CD4-positive, alpha-beta T cell (primary cell): ENCODE measurements around the gene UBL5. TPM values are rescaled to one million over a fixed set of nuclear protein-coding genes. Genes with fewer than 3 reads are reported as not detected.

Experiments
- ATAC-seq: fragments of 200-7000 bp; cut with Tn5 transposase; one replicate; pipeline ENCODE4 v1.10.0; 2022; ENCODE audit warnings: mild to moderate bottlenecking; ENCODE audit not compliant: poor library complexity
- CTCF ChIA-PET: fragments of 350-600 bp; sonication (Branson Sonifier 250); formaldehyde crosslinking; loops from one replicate; lab custom pipeline; 2021; ENCODE audit warnings: antibody characterized with exemption, inconsistent platforms; lab: Charles Lee
- POLR2A ChIA-PET: fragments of 350-600 bp; sonication (Branson Sonifier 250); formaldehyde crosslinking; loops from one replicate; lab custom pipeline; 2021; ENCODE audit warnings: antibody characterized with exemption, inconsistent platforms; lab: Charles Lee
- DNase-seq, 14 experiments: peaks; one replicate each; pipeline ENCODE4 v3.0.0-alpha.2; 2013 to 2020; ENCODE audit warnings: mixed read lengths in 2 of 14
- H3K27ac ChIP-seq, 2 donors: one replicate each; pipeline versions ENCODE4 v1.5.1 to v1.7.0; 2013; ENCODE audit warnings: low read length in 2 of 2, low read depth in 1 of 2, mild to moderate bottlenecking in 1 of 2
- H3K27me3 ChIP-seq, 2 experiments: 1 replicate in 1 of 2; 2 replicates in 1 of 2; pipeline versions ENCODE4 v1.6.1 to v1.7.0; 2013; ENCODE audit warnings: low read length in 2 of 2, control low read depth in 1 of 2, mild to moderate bottlenecking in 1 of 2, moderate library complexity in 1 of 2; ENCODE audit not compliant: insufficient read depth in 2 of 2, control insufficient read depth in 1 of 2
- H3K36me3 ChIP-seq: one replicate; pipeline ENCODE4 v1.6.1; 2013; ENCODE audit warnings: low read length, control low read depth; ENCODE audit not compliant: insufficient read depth
- H3K4me1 ChIP-seq: one replicate; pipeline ENCODE4 v1.6.1; 2013; ENCODE audit warnings: low read length, control low read depth; ENCODE audit not compliant: insufficient read depth
- H3K4me3 ChIP-seq: one replicate; pipeline ENCODE4 v1.5.1; 2013; ENCODE audit warnings: mild to moderate bottlenecking, low read length, moderate library complexity
- H3K9me3 ChIP-seq, 2 experiments: 1 replicate in 1 of 2; 2 replicates in 1 of 2; pipeline versions ENCODE4 v1.6.1 to v1.7.0; 2013; ENCODE audit warnings: low read length in 2 of 2, mild to moderate bottlenecking in 2 of 2, control low read depth in 1 of 2, moderate library complexity in 1 of 2; ENCODE audit not compliant: control insufficient read depth in 1 of 2, insufficient read depth in 1 of 2
- H3K27ac Mint-ChIP-seq: one replicate; pipeline ENCODE4 v1.8.0; 2020; ENCODE audit warnings: mixed read lengths
- H3K27me3 Mint-ChIP-seq: one replicate; pipeline ENCODE4 v1.8.0; 2021; ENCODE audit warnings: mixed read lengths
- H3K36me3 Mint-ChIP-seq: one replicate; pipeline ENCODE4 v1.8.0; 2021; ENCODE audit warnings: low read depth, mixed read lengths
- H3K4me1 Mint-ChIP-seq: one replicate; pipeline ENCODE4 v1.8.0; 2021; ENCODE audit warnings: low read depth, mixed read lengths
- H3K4me3 Mint-ChIP-seq: one replicate; pipeline ENCODE4 v1.8.0; 2020; ENCODE audit warnings: mild to moderate bottlenecking, mixed read lengths
- H3K9me3 Mint-ChIP-seq: one replicate; pipeline ENCODE4 v1.8.0; 2020; ENCODE audit warnings: mixed read lengths
- intact Hi-C, 2 experiments: fragments of 100-400 bp; cut with DNase I in 1 of 2; cut with micrococcal nuclease in 1 of 2; formaldehyde crosslinking; loops; one replicate each; pipeline versions ENCODE4 v1.15.1 to v1.9.0; 2023 to 2025; cut with DNase I, micrococcal nuclease
- total RNA-seq, 174 experiments: library from RNA in 2 of 174; stranded (reverse) in 2 of 174; gene quantifications; one replicate each; pipeline ENCODE4 v1.2.3 and lab custom pipeline; 2021 to 2026
- TF ChIP-seq, protein P1 (sequence below): fragments of 200-600 bp; IDR thresholded peaks from one replicate; pipeline ENCODE4 v1.8.0; 2022; ENCODE audit warnings: antibody characterized with exemption, mild to moderate bottlenecking

Gene UBL5
- total RNA-seq, 2 experiments from 2014 or later: 163 to 165 TPM

GRCh38 chr19:9849791-9850190 is 22.1 kb downstream of the UBL5 start:
- Mint-ChIP-seq H3K4me3 (no peak overlapping the region), H3K4me1 (peaks cover 51% of the 10 kb centered on the region), H3K9me3 (no peaks in the 10 kb centered on the region), H3K36me3 (peaks cover 75% of the 10 kb centered on the region), H3K27ac (no peak overlapping the region), H3K27me3 (no peaks in the 10 kb centered on the region)
- CTCF ChIA-PET: no interaction called here
- POLR2A ChIA-PET: no interaction called here
- peaks cover 49% of the 10 kb centered on the region for H3K36me3 ChIP-seq
- no peak overlapping the region for H3K27ac ChIP-seq
- TF ChIP-seq, protein P1, sequence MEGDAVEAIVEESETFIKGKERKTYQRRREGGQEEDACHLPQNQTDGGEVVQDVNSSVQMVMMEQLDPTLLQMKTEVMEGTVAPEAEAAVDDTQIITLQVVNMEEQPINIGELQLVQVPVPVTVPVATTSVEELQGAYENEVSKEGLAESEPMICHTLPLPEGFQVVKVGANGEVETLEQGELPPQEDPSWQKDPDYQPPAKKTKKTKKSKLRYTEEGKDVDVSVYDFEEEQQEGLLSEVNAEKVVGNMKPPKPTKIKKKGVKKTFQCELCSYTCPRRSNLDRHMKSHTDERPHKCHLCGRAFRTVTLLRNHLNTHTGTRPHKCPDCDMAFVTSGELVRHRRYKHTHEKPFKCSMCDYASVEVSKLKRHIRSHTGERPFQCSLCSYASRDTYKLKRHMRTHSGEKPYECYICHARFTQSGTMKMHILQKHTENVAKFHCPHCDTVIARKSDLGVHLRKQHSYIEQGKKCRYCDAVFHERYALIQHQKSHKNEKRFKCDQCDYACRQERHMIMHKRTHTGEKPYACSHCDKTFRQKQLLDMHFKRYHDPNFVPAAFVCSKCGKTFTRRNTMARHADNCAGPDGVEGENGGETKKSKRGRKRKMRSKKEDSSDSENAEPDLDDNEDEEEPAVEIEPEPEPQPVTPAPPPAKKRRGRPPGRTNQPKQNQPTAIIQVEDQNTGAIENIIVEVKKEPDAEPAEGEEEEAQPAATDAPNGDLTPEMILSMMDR: no peak
- no peak for ATAC-seq
- no peaks in the 10 kb centered on the region for H3K27me3 ChIP-seq
- intact Hi-C loops: loop anchor here in 1 of 2 experiments (2.0 to 10.0 kb wide), 3 partner anchors 15 to 375 kb away; no protein-coding TSS in a partner anchor
- peaks cover 34% of the 10 kb centered on the region for H3K4me1 ChIP-seq
- no peaks in the 10 kb centered on the region for H3K9me3 ChIP-seq
- no peak overlapping the region for H3K4me3 ChIP-seq
- DNase-seq: no peak

GRCh38 chr19:9850235-9850959 is 22.7 kb downstream of the UBL5 start:
- Mint-ChIP-seq H3K9me3 (no peaks in the 10 kb centered on the region), H3K4me3 (no peak overlapping the region), H3K36me3 (peaks cover 70% of the 10 kb centered on the region), H3K4me1 (peaks cover 52% of the 10 kb centered on the region), H3K27ac (no peak overlapping the region), H3K27me3 (no peaks in the 10 kb centered on the region)
- Histone ChIP-seq H3K4me1 (peaks cover 37% of the 10 kb centered on the region), H3K4me3 (no peak overlapping the region), H3K27me3 (no peaks in the 10 kb centered on the region), H3K36me3 (peaks cover 46% of the 10 kb centered on the region), H3K9me3 (no peaks in the 10 kb centered on the region), H3K27ac (no peak overlapping the region)
- ChIA-PET CTCF (no interaction called here), POLR2A (no interaction called here)
- TF ChIP-seq, protein P1: no peak
- DNase-seq (no peak), ATAC-seq (no peak)
- intact Hi-C loops: loop anchor here in 1 of 2 experiments (5.0 to 10.0 kb wide), 2 partner anchors 152 to 374 kb away; no protein-coding TSS in a partner anchor

GRCh38 chr19:9854282-9854846 is 26.6 kb downstream of the UBL5 start:
- H3K36me3 Mint-ChIP-seq: peaks cover 65% of the 10 kb centered on the region
- H3K27me3 ChIP-seq: no peaks in the 10 kb centered on the region
- TF ChIP-seq, protein P1: no peak
- H3K27ac ChIP-seq: no peak overlapping the region
- intact Hi-C loops: loop anchor here in 1 of 2 experiments (5.0 to 10.0 kb wide), 2 partner anchors 148 to 370 kb away; no protein-coding TSS in a partner anchor
- peaks cover 24% of the 10 kb centered on the region for H3K36me3 ChIP-seq
- H3K9me3 ChIP-seq: no peaks in the 10 kb centered on the region
- ChIA-PET POLR2A (no interaction called here), CTCF (no interaction called here)
- peak overlapping the region; percentile 76 for H3K27ac Mint-ChIP-seq
- H3K27me3 Mint-ChIP-seq: no peaks in the 10 kb centered on the region
- peaks cover 53% of the 10 kb centered on the region for H3K4me1 ChIP-seq
- H3K4me3 Mint-ChIP-seq: no peak overlapping the region
- ATAC-seq (no peak), DNase-seq (no peak)
- peaks cover 76% of the 10 kb centered on the region for H3K4me1 Mint-ChIP-seq
- H3K4me3 ChIP-seq: no peak overlapping the region
- no peaks in the 10 kb centered on the region for H3K9me3 Mint-ChIP-seq
